ENCODE data around the gene SH2D5.

Gene SH2D5

DNA sequence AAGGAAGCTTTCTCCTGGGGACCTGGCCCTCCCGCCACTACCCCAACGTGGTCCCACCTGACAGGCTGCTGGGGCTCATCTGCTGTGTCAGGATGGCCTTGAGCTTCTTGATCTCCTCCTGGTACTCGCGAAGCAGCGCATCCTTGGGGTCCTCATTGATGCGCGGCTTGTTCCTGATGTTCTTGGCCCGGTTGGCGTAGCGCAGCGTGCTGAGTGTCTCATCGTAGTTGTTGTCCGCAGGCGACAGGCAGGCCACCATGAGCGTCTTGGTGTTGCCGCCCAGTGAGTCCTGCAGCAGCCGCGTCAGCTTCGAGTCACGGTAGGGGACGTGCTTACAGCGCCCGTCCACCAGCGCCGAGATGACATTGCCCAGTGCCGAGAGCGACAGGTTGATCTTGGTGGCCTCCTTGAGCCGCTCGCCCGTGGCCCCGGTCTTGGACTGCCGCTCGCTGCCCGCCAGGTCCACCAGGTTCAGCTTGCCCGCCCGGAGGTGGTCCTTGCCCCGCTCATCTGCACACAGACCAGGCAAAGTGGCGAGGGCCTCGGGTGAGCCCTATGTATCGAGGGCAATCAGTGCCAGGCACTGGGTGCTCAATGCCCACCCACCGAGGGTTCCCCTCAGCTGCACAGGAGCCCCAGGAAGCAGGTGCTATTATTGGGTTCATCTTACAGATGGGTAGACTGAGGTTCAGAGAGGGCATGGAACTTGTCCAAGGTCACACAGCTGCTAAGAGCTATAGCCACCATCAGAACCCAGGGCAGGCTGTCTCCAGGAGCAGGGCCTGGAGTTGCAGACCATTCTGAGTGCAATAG lies 27.9 kb downstream of the SH2D5 start:
- Histone ChIP-seq H3K4me1 (ENCODE audit: control insufficient read depth in 1 of 2, insufficient read depth in 2 of 2, low read length in 2 of 2) (peaks cover 5 to 10% of the 10 kb centered on the region in 2 experiments), H4K12ac (ENCODE audit: low read depth, low read length) (no peak overlapping the region), H4K91ac (ENCODE audit: low read depth, low read length) (no peak overlapping the region), H3K9me3 (ENCODE audit: insufficient read depth, low read depth, low read length) (peaks cover under 1% of the 10 kb centered on the region), H3K4me2 (ENCODE audit: low read length) (no peak overlapping the region), H2BK5ac (ENCODE audit: low read depth, low read length, poor library complexity) (no peak overlapping the region), H2BK120ac (ENCODE audit: insufficient read depth, low read length, poor library complexity) (no peak overlapping the region), H4K8ac (ENCODE audit: low read depth, low read length) (no peak overlapping the region), H2BK12ac (ENCODE audit: low read length) (no peak overlapping the region), H2AFZ (ENCODE audit: insufficient read depth, low read length, poor library complexity) (no peak overlapping the region), H3K23ac (ENCODE audit: low read length) (no peak overlapping the region), H3K79me1 (ENCODE audit: low read length) (peaks cover 3% of the 10 kb centered on the region), H3K79me2 (ENCODE audit: control insufficient read depth, insufficient read depth, low read length, poor library complexity) (no peaks in the 10 kb centered on the region), H3K18ac (ENCODE audit: low read length) (no peak overlapping the region), H3K36me3 (ENCODE audit: control insufficient read depth in 1 of 2, insufficient read depth in 2 of 2, low read length in 2 of 2) (no peaks in the 10 kb centered on the region), H2AK5ac (ENCODE audit: low read length) (no peak overlapping the region), H3K9ac (ENCODE audit: low read length) (no peak overlapping the region), H3K27ac (ENCODE audit: low read depth, low read length) (no peak overlapping the region), H3K4ac (ENCODE audit: low read depth, low read length) (no peak overlapping the region), H3K27me3 (ENCODE audit: insufficient read depth, low read length) (no peaks in the 10 kb centered on the region), H3K14ac (ENCODE audit: low read length) (no peak overlapping the region), H3K4me3 (ENCODE audit: low read depth, low read length) (no peak overlapping the region)
- no peak for DNase-seq
- no CpG with 5 or more reads among the region's 41 CpGs for WGBS (ENCODE audit: extremely low coverage, insufficient coverage, insufficient read length)

DNA sequence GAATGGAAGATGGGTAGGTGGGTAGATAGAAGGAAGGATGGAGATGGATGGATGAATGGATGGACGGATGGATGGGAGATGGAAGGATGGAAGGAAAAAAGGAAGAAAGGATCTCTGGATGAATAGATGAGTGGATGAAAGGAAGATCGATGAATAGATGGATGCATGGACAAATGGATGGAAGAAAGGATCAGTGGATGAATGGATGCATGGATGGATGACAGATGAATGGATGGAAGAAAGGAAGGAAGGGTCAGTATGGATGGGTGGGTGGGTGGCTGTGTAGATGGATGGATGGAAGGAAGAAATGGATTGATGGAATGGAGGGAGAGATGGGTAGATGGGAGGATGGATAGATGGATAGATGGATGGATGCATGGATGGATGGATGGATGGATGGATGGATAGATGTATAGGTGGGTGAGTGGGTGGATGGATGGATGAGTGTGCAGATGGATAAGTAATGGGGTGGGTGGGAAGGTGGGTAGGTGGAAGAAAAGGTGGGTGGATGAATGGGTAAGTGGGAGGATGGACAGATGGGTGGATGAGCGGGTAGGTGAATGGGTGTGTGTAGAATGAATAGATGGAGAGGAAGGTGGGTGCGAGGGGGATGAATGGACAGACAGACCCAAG lies 29.3 kb downstream of the SH2D5 start:
- H4K12ac ChIP-seq (ENCODE audit: low read depth, low read length) = no peak overlapping the region

DNA sequence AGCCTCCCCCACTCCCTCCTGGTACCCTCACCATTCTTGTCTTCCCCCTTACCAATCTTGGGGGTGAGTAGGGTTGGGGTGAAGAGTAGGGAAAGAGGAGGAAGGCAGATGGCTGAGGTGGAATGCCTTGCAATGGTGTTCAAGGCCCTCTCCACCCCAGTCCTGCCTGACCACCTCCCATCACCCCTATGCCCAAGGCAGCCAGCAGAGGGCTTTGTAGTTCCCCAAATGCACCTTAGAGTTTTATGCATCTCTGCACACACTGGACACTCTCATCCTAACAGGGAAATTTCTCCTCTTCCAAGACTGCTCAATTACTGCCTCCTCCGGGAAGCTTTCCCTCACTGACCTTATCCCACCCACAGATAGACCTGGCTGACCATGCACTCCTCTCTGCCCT lies 30.1 kb downstream of the SH2D5 start:
- Histone ChIP-seq H3K23ac (ENCODE audit: low read length) (no peak overlapping the region), H3K36me3 (ENCODE audit: control insufficient read depth in 1 of 2, insufficient read depth in 2 of 2, low read length in 2 of 2) (no peaks in the 10 kb centered on the region), H3K27me3 (ENCODE audit: insufficient read depth, low read length) (no peaks in the 10 kb centered on the region), H3K79me1 (ENCODE audit: low read length) (peaks cover 9% of the 10 kb centered on the region), H3K27ac (ENCODE audit: low read depth, low read length) (no peak overlapping the region), H3K4me1 (ENCODE audit: control insufficient read depth in 1 of 2, insufficient read depth in 2 of 2, low read length in 2 of 2) (peaks cover 19 to 24% of the 10 kb centered on the region in 2 experiments), H3K4me2 (ENCODE audit: low read length) (no peak overlapping the region), H2BK120ac (ENCODE audit: insufficient read depth, low read length, poor library complexity) (no peak overlapping the region), H4K91ac (ENCODE audit: low read depth, low read length) (no peak overlapping the region), H2AK5ac (ENCODE audit: low read length) (peak overlapping the region; percentile 5), H2AFZ (ENCODE audit: insufficient read depth, low read length, poor library complexity) (no peak overlapping the region), H4K8ac (ENCODE audit: low read depth, low read length) (no peak overlapping the region), H3K9ac (ENCODE audit: low read length) (no peak overlapping the region), H3K4me3 (ENCODE audit: low read depth, low read length) (no peak overlapping the region), H2BK5ac (ENCODE audit: low read depth, low read length, poor library complexity) (no peak overlapping the region), H3K14ac (ENCODE audit: low read length) (no peak overlapping the region), H3K9me3 (ENCODE audit: insufficient read depth, low read depth, low read length) (no peaks in the 10 kb centered on the region), H3K79me2 (ENCODE audit: control insufficient read depth, insufficient read depth, low read length, poor library complexity) (no peaks in the 10 kb centered on the region), H3K4ac (ENCODE audit: low read depth, low read length) (no peak overlapping the region), H3K18ac (ENCODE audit: low read length) (no peak overlapping the region), H2BK12ac (ENCODE audit: low read length) (no peak overlapping the region), H4K12ac (ENCODE audit: low read depth, low read length) (no peak overlapping the region)
- DNase-seq = no peak
- no CpG with 5 or more reads among the region's 1 CpG for WGBS (ENCODE audit: extremely low coverage, insufficient coverage, insufficient read length)

More for the DNA sequence above, 29.3 kb downstream of the SH2D5 start:
- no peak overlapping the region for H2AK5ac ChIP-seq (ENCODE audit: low read length)
- DNase-seq = no peak
- H2BK12ac ChIP-seq (ENCODE audit: low read length) = no peak overlapping the region
- no peaks in the 10 kb centered on the region for H3K79me2 ChIP-seq (ENCODE audit: control insufficient read depth, insufficient read depth, low read length, poor library complexity)
- H3K14ac ChIP-seq (ENCODE audit: low read length) = no peak overlapping the region
- H2BK120ac ChIP-seq (ENCODE audit: insufficient read depth, low read length, poor library complexity) = no peak overlapping the region
- no peaks in the 10 kb centered on the region for H3K9me3 ChIP-seq (ENCODE audit: insufficient read depth, low read depth, low read length)
- no peak overlapping the region for H3K4ac ChIP-seq (ENCODE audit: low read depth, low read length)
- no peak overlapping the region for H2BK5ac ChIP-seq (ENCODE audit: low read depth, low read length, poor library complexity)
- H3K23ac ChIP-seq (ENCODE audit: low read length) = no peak overlapping the region
- no peaks in the 10 kb centered on the region for H3K36me3 ChIP-seq (ENCODE audit: control insufficient read depth in 1 of 2, insufficient read depth in 2 of 2, low read length in 2 of 2)
- peaks cover 4% of the 10 kb centered on the region for H3K79me1 ChIP-seq (ENCODE audit: low read length)
- no peak overlapping the region for H4K91ac ChIP-seq (ENCODE audit: low read depth, low read length)
- no peak overlapping the region for H3K4me3 ChIP-seq (ENCODE audit: low read depth, low read length)
- H3K9ac ChIP-seq (ENCODE audit: low read length) = no peak overlapping the region
- H3K4me1 ChIP-seq (ENCODE audit: control insufficient read depth in 1 of 2, insufficient read depth in 2 of 2, low read length in 2 of 2) = peaks cover 12 to 17% of the 10 kb centered on the region in 2 experiments
- H3K27me3 ChIP-seq (ENCODE audit: insufficient read depth, low read length) = no peaks in the 10 kb centered on the region
- 100% methylated on average over 4 of the region's 4 CpGs for WGBS (ENCODE audit: extremely low coverage, insufficient coverage, insufficient read length)
- H3K4me2 ChIP-seq (ENCODE audit: low read length) = no peak overlapping the region
- no peak overlapping the region for H4K8ac ChIP-seq (ENCODE audit: low read depth, low read length)
- H2AFZ ChIP-seq (ENCODE audit: insufficient read depth, low read length, poor library complexity) = no peak overlapping the region
- no peak overlapping the region for H3K27ac ChIP-seq (ENCODE audit: low read depth, low read length)
- no peak overlapping the region for H3K18ac ChIP-seq (ENCODE audit: low read length)

DNA sequence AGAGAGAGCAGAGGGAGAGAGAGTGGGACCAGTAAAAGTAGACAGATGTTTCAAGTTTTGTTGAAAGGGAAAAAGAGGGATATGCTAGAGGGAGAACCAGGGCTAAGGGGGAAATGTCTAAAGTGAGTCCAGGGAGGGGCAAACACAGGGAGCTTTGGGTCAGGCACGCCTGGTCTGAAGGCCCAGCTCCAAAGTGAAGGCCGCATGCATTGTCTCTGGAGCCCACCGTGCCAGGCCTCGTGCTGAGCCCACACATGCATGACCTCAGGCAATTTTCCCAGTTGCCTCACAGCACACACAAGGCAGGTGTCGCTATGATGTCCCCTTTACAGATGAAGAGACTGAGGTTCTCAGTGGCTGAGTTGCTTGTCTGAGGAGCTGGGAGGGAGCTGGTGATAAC lies 30.7 kb downstream of the SH2D5 start:
- Histone ChIP-seq H3K18ac (ENCODE audit: low read length) (no peak overlapping the region), H2BK120ac (ENCODE audit: insufficient read depth, low read length, poor library complexity) (no peak overlapping the region), H4K8ac (ENCODE audit: low read depth, low read length) (no peak overlapping the region), H3K14ac (ENCODE audit: low read length) (no peak overlapping the region), H3K4me3 (ENCODE audit: low read depth, low read length) (no peak overlapping the region), H2BK5ac (ENCODE audit: low read depth, low read length, poor library complexity) (no peak overlapping the region), H2BK12ac (ENCODE audit: low read length) (no peak overlapping the region), H3K27me3 (ENCODE audit: insufficient read depth, low read length) (no peaks in the 10 kb centered on the region), H3K9ac (ENCODE audit: low read length) (no peak overlapping the region), H3K9me3 (ENCODE audit: insufficient read depth, low read depth, low read length) (no peaks in the 10 kb centered on the region), H4K91ac (ENCODE audit: low read depth, low read length) (no peak overlapping the region), H4K12ac (ENCODE audit: low read depth, low read length) (no peak overlapping the region), H3K4ac (ENCODE audit: low read depth, low read length) (no peak overlapping the region), H2AK5ac (ENCODE audit: low read length) (no peak overlapping the region), H3K23ac (ENCODE audit: low read length) (no peak overlapping the region), H3K79me1 (ENCODE audit: low read length) (peaks cover 11% of the 10 kb centered on the region), H3K4me1 (ENCODE audit: control insufficient read depth in 1 of 2, insufficient read depth in 2 of 2, low read length in 2 of 2) (peaks cover 23 to 26% of the 10 kb centered on the region in 2 experiments), H3K27ac (ENCODE audit: low read depth, low read length) (no peak overlapping the region), H3K36me3 (ENCODE audit: control insufficient read depth in 1 of 2, insufficient read depth in 2 of 2, low read length in 2 of 2) (no peaks in the 10 kb centered on the region), H2AFZ (ENCODE audit: insufficient read depth, low read length, poor library complexity) (no peak overlapping the region), H3K4me2 (ENCODE audit: low read length) (no peak overlapping the region), H3K79me2 (ENCODE audit: control insufficient read depth, insufficient read depth, low read length, poor library complexity) (no peaks in the 10 kb centered on the region)
- DNase-seq = no peak
- WGBS (ENCODE audit: extremely low coverage, insufficient coverage, insufficient read length) = no CpG with 5 or more reads among the region's 5 CpGs
